PFSK-1 (cell line): ENCODE measurements around the gene FSTL4.

Experiments
- FOXP2 ChIP-seq: optimal IDR thresholded peaks from 2 replicates; pipeline ENCODE3; 2011; ENCODE audit warnings: borderline replicate concordance, control low read depth, inconsistent platforms; ENCODE audit not compliant: insufficient read depth; ENCODE audit errors: extremely low read length, extremely low read depth
- POLR2AphosphoS5 ChIP-seq: IDR thresholded peaks from 2 replicates; pipeline ENCODE4 v1.6.1; 2012; ENCODE audit warnings: low read depth, mild to moderate bottlenecking, control low read depth, low read length, moderate library complexity
- SIN3A ChIP-seq: IDR thresholded peaks from 2 replicates; pipeline ENCODE4 v1.6.1; 2012; ENCODE audit warnings: mild to moderate bottlenecking, low read length, moderate library complexity, borderline replicate concordance; ENCODE audit not compliant: insufficient read depth
- TAF1 ChIP-seq: IDR thresholded peaks from 2 replicates; pipeline ENCODE4 v1.6.1; 2012; ENCODE audit warnings: low read length, control low read depth, borderline replicate concordance; ENCODE audit not compliant: insufficient read depth
- TF ChIP-seq, protein P1 (sequence below), 2 experiments: IDR thresholded peaks; 2 replicates each; pipeline versions ENCODE4 v1.6.1 to v1.8.0; 2011 to 2012; ENCODE audit warnings: low read depth in 2 of 2, low read length in 2 of 2, control low read depth in 1 of 2, inconsistent platforms in 1 of 2, mild to moderate bottlenecking in 1 of 2, moderate library complexity in 1 of 2; ENCODE audit not compliant: insufficient read depth in 1 of 2

The FSTL4 gene

GRCh38 chr5:133304178-133304577 lies 308.2 kb downstream of the FSTL4 start:
- TF ChIP-seq, protein P1, sequence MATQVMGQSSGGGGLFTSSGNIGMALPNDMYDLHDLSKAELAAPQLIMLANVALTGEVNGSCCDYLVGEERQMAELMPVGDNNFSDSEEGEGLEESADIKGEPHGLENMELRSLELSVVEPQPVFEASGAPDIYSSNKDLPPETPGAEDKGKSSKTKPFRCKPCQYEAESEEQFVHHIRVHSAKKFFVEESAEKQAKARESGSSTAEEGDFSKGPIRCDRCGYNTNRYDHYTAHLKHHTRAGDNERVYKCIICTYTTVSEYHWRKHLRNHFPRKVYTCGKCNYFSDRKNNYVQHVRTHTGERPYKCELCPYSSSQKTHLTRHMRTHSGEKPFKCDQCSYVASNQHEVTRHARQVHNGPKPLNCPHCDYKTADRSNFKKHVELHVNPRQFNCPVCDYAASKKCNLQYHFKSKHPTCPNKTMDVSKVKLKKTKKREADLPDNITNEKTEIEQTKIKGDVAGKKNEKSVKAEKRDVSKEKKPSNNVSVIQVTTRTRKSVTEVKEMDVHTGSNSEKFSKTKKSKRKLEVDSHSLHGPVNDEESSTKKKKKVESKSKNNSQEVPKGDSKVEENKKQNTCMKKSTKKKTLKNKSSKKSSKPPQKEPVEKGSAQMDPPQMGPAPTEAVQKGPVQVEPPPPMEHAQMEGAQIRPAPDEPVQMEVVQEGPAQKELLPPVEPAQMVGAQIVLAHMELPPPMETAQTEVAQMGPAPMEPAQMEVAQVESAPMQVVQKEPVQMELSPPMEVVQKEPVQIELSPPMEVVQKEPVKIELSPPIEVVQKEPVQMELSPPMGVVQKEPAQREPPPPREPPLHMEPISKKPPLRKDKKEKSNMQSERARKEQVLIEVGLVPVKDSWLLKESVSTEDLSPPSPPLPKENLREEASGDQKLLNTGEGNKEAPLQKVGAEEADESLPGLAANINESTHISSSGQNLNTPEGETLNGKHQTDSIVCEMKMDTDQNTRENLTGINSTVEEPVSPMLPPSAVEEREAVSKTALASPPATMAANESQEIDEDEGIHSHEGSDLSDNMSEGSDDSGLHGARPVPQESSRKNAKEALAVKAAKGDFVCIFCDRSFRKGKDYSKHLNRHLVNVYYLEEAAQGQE (IDR thresholded peaks at IDR 0.05; ENCODE audit: insufficient read depth in 1 of 2, low read depth in 2 of 2, low read length in 2 of 2), result no peak
- TF ChIP-seq FOXP2, result no peak
- TF ChIP-seq TAF1, result no peak
- no peak for TF ChIP-seq SIN3A
- no peak for TF ChIP-seq POLR2AphosphoS5

- TF ChIP-seq, protein P1 (IDR thresholded peaks at IDR 0.05; ENCODE audit: insufficient read depth in 1 of 2, low read depth in 2 of 2, low read length in 2 of 2), result no peak
- TF ChIP-seq FOXP2, result no peak
- no peak for TF ChIP-seq POLR2AphosphoS5
- TF ChIP-seq TAF1, result no peak
- TF ChIP-seq SIN3A, result no peak
Measured at GRCh38 chr5:133303298-133303697, 309.0 kb downstream of the FSTL4 start.

DNA sequence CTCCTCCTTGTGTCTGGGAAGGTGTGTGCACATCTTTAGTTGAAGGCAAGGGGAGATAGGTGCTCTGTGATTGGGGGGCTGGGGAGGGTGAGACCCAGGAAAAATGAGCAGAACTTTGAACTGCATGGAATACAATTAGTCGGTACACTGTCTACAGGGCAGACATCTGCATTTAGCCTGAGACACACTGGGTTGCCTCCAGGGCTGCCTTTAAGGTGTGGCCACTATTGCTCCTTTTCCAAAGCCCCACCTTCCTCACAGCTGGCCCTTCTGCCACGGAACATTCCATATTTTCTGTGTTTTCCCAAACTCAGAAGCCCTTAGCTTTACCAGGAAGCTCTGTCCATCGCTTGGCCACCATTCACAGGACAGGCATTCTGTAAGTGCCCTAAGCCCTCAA lies 312.6 kb downstream of the FSTL4 start:
- TF ChIP-seq POLR2AphosphoS5 (no peak), TAF1 (no peak), SIN3A (no peak), FOXP2 (no peak)
- TF ChIP-seq, protein P1 (IDR thresholded peaks at IDR 0.05; ENCODE audit: insufficient read depth in 1 of 2, low read depth in 2 of 2, low read length in 2 of 2), result no peak

- TF ChIP-seq SIN3A (no peak), TAF1 (no peak), FOXP2 (no peak), POLR2AphosphoS5 (no peak)
- TF ChIP-seq, protein P1 (IDR thresholded peaks at IDR 0.05; ENCODE audit: insufficient read depth in 1 of 2, low read depth in 2 of 2, low read length in 2 of 2), result no peak
Measured at GRCh38 chr5:133299021-133299420, 313.3 kb downstream of the FSTL4 start.

- TF ChIP-seq FOXP2 (no peak), POLR2AphosphoS5 (no peak), SIN3A (no peak), TAF1 (no peak)
- TF ChIP-seq, protein P1 (IDR thresholded peaks at IDR 0.05; ENCODE audit: insufficient read depth in 1 of 2, low read depth in 2 of 2, low read length in 2 of 2), result no peak
Measured at GRCh38 chr5:133298447-133298846, 313.9 kb downstream of the FSTL4 start.
